Esophagus muscularis mucosa (tissue), 4 donors: ENCODE measurements around the gene DSTYK. TPM values are rescaled to one million over a fixed set of nuclear protein-coding genes. Genes with fewer than 3 reads are reported as not detected.

Source experiments
- DNase-seq: peaks from one replicate; pipeline ENCODE4 v3.0.0-alpha.2; 2017; ENCODE audit errors: extremely low spot score
- H3K27ac ChIP-seq, 4 donors: fragments of 200-600 bp; sonication (generic); replicated peaks in 1 of 4; 1 replicate in 3 of 4; 2 replicates in 1 of 4; pipeline ENCODE4 v1.5.1; 2016 to 2019; ENCODE audit warnings: mild to moderate bottlenecking in 1 of 4
- H3K27me3 ChIP-seq, 4 donors: fragments of 200-600 bp; sonication (generic); one replicate each; pipeline versions ENCODE4 v1.5.1 to v1.6.0; 2016 to 2019
- H3K36me3 ChIP-seq, 4 donors: fragments of 200-600 bp; sonication (generic); one replicate each; pipeline ENCODE4 v1.5.1; 2016 to 2019
- H3K4me1 ChIP-seq, 4 donors: fragments of 200-600 bp; sonication (generic); one replicate each; pipeline ENCODE4 v1.5.1; 2016 to 2019
- H3K4me3 ChIP-seq, 4 donors: fragments of 200-600 bp; sonication (generic); 1 replicate in 2 of 4; 2 replicates in 2 of 4; pipeline ENCODE4 v1.5.1; 2016 to 2019; ENCODE audit warnings: mild to moderate bottlenecking in 4 of 4, moderate library complexity in 1 of 4
- H3K9me3 ChIP-seq, 4 donors: fragments of 200-600 bp; sonication (generic); 1 replicate in 3 of 4; 2 replicates in 1 of 4; pipeline ENCODE4 v1.5.1; 2016 to 2019
- EP300 ChIP-seq: sonication (generic); formaldehyde crosslinking; IDR thresholded peaks from one replicate; pipeline ENCODE4 v1.6.1; 2017; ENCODE audit warnings: antibody characterized with exemption
- POLR2A ChIP-seq: fragments of 450-650 bp; IDR thresholded peaks from one replicate; pipeline ENCODE4 v1.6.1; 2017; ENCODE audit warnings: antibody characterized with exemption, moderate library complexity, mild to moderate bottlenecking, low read depth
- POLR2AphosphoS5 ChIP-seq, 2 donors: sonication (generic); formaldehyde crosslinking; IDR thresholded peaks; one replicate each; pipeline ENCODE4 v1.6.1; 2017; ENCODE audit warnings: antibody characterized with exemption in 2 of 2
- WGBS: methylation state at CpG from one replicate; pipeline ENCODE4 v1.1.5; 2018; 5-methylcytosine and 5-hydroxymethylcytosine counted together
- intact Hi-C: fragments of 100-400 bp; cut with DNase I; formaldehyde crosslinking; loops from one replicate; pipeline ENCODE4 v1.15.1; 2023
- total RNA-seq, 4 donors: library from RNA; depleted of rRNA; stranded (reverse); fragments of >200 nt; gene quantifications; one replicate each; pipeline versions ENCODE4 v1.1.0 to v1.2.1, GENCODE V29; 2016
- TF ChIP-seq, protein P1 (sequence below), 3 experiments: fragments of 200-600 bp in 2 of 3; fragments of 450-650 bp in 1 of 3; sonication (generic) in 2 of 3; IDR thresholded peaks; one replicate each; pipeline ENCODE4 v1.5.1; 2017 to 2019; ENCODE audit warnings: antibody characterized with exemption in 3 of 3, mild to moderate bottlenecking in 2 of 3, moderate library complexity in 1 of 3

Gene DSTYK
- total RNA-seq, 4 donors from 2014 or later, result 12.0 to 16.1 (median 13.9) TPM

GRCh38 chr1:205217418-205217817 is 5.9 kb upstream of the DSTYK start:
- no peak overlapping the region for H3K27ac ChIP-seq
- intact Hi-C loops, result no loop called here
- TF ChIP-seq POLR2AphosphoS5 (IDR thresholded peaks at IDR 0.05) (no peak), POLR2A (no peak), EP300 (no peak)
- TF ChIP-seq, protein P1, sequence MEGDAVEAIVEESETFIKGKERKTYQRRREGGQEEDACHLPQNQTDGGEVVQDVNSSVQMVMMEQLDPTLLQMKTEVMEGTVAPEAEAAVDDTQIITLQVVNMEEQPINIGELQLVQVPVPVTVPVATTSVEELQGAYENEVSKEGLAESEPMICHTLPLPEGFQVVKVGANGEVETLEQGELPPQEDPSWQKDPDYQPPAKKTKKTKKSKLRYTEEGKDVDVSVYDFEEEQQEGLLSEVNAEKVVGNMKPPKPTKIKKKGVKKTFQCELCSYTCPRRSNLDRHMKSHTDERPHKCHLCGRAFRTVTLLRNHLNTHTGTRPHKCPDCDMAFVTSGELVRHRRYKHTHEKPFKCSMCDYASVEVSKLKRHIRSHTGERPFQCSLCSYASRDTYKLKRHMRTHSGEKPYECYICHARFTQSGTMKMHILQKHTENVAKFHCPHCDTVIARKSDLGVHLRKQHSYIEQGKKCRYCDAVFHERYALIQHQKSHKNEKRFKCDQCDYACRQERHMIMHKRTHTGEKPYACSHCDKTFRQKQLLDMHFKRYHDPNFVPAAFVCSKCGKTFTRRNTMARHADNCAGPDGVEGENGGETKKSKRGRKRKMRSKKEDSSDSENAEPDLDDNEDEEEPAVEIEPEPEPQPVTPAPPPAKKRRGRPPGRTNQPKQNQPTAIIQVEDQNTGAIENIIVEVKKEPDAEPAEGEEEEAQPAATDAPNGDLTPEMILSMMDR (IDR thresholded peaks at IDR 0.05), result no peak
- no peaks in the 10 kb centered on the region for H3K36me3 ChIP-seq
- WGBS, result 50% methylated on average over 3 of the region's 3 CpGs
- H3K9me3 ChIP-seq, result no peaks in the 10 kb centered on the region
- no peaks in the 10 kb centered on the region for H3K27me3 ChIP-seq
- H3K4me3 ChIP-seq, result no peak overlapping the region
- peaks cover 0 to under 1% (median 0%) of the 10 kb centered on the region in 4 donors for H3K4me1 ChIP-seq
- DNase-seq, result no peak

- H3K27ac ChIP-seq, result no peak overlapping the region
- H3K9me3 ChIP-seq, result no peaks in the 10 kb centered on the region
- no peaks in the 10 kb centered on the region for H3K36me3 ChIP-seq
- intact Hi-C loops, result no loop called here
- WGBS, result 94% methylated on average over 4 of the region's 4 CpGs
- DNase-seq, result no peak
- H3K27me3 ChIP-seq, result no peaks in the 10 kb centered on the region
- no peak overlapping the region for H3K4me3 ChIP-seq
- peaks cover 5 to 8% (median 6%) of the 10 kb centered on the region in 4 donors for H3K4me1 ChIP-seq
- TF ChIP-seq EP300 (no peak), POLR2A (no peak), POLR2AphosphoS5 (IDR thresholded peaks at IDR 0.05) (no peak)
- TF ChIP-seq, protein P1 (IDR thresholded peaks at IDR 0.05), result no peak
Measured at GRCh38 chr1:205216588-205216987, 5.1 kb upstream of the DSTYK start.

DNA sequence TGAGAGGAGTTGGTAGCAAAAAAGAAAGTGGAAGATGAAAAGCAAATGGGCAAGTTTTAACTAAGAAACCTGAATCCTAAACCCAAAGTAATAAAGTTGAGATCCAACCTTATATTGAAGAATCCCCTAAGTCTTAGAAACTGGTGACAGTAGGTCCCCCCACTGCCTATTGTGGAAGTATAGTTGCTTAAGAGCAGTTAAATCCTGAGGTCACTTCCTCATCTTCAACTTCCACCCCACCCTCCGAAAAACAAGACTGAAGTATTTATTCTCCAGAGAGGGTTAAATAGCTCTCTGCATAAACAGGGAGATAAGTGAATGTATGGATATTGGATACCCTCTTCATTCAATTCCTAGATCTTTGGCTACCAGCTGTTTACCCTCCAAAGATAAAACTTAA is 3.3 kb upstream of the DSTYK start:
- H3K9me3 ChIP-seq, result no peaks in the 10 kb centered on the region
- peaks cover 10 to 16% (median 14%) of the 10 kb centered on the region in 4 donors for H3K4me1 ChIP-seq
- 67% methylated on average over 1 of the region's 1 CpG for WGBS
- H3K4me3 ChIP-seq, result no peak overlapping the region
- no peak for DNase-seq
- no peak overlapping the region for H3K27ac ChIP-seq
- no peaks in the 10 kb centered on the region for H3K36me3 ChIP-seq
- H3K27me3 ChIP-seq, result no peaks in the 10 kb centered on the region
- intact Hi-C loops, result no loop called here
- TF ChIP-seq EP300 (no peak), POLR2A (no peak), POLR2AphosphoS5 (IDR thresholded peaks at IDR 0.05) (no peak)
- TF ChIP-seq, protein P1 (IDR thresholded peaks at IDR 0.05), result no peak

- intact Hi-C loops, result no loop called here
- Histone ChIP-seq H3K36me3 (no peaks in the 10 kb centered on the region), H3K4me3 (peak overlapping the region; percentile 73 to 96 (median 90)), H3K27ac (peak overlapping the region; percentile 87 to 93 (median 90)), H3K4me1 (peaks cover 15 to 31% (median 25%) of the 10 kb centered on the region in 4 donors), H3K27me3 (no peaks in the 10 kb centered on the region), H3K9me3 (no peaks in the 10 kb centered on the region)
- TF ChIP-seq POLR2A (no peak), EP300 (no peak), POLR2AphosphoS5 (IDR thresholded peaks at IDR 0.05) (no peak)
- TF ChIP-seq, protein P1 (IDR thresholded peaks at IDR 0.05), result no peak
- no peak for DNase-seq
- WGBS, result 53% methylated on average over 13 of the region's 13 CpGs
Measured at GRCh38 chr1:205211839-205212536, 486 bp upstream of the DSTYK start.

DNA sequence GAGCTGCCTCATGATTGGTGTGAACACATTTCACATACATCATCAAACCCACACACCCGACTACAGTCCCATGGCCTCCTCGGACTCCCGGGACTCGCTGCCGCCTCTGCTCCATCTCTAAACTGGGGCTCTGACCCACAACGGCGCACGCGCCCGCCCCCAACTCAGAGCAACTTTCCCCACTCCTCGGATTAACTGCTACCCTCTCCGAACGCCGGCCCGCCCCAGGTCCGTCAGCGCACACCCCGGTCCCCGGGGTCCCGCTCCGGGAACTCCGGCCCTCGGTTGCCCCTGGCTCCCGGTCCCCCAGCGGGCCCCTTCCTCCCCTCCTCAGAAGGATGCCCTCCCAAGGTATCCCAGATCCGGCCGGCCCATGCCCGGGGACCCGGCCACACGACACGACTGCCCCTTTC is 740 bp downstream of the DSTYK start:
- no peak for DNase-seq
- no peaks in the 10 kb centered on the region for H3K27me3 ChIP-seq
- H3K9me3 ChIP-seq, result no peaks in the 10 kb centered on the region
- intact Hi-C loops, result no loop called here
- H3K27ac ChIP-seq, result peak overlapping the region; percentile 87 to 93 (median 90)
- TF ChIP-seq POLR2AphosphoS5 (IDR thresholded peaks at IDR 0.05), result no peak
- no peak for TF ChIP-seq POLR2A
- TF ChIP-seq EP300, result no peak
- TF ChIP-seq, protein P1 (IDR thresholded peaks at IDR 0.05), result no peak
- no peaks in the 10 kb centered on the region for H3K36me3 ChIP-seq
- H3K4me1 ChIP-seq, result peaks cover 15 to 34% (median 27%) of the 10 kb centered on the region in 4 donors
- WGBS, result 0% methylated on average over 30 of the region's 31 CpGs
- peak overlapping the region; percentile 73 to 96 (median 90) for H3K4me3 ChIP-seq
